Stromal cell of bone marrow (primary cell): ENCODE measurements around the gene DLK2.
A peak's percentile ranks its signal among the peaks of the same experiment; 100 is the strongest.
"Not testable (repeated sequence)": the region's sequence is repeated elsewhere in the genome, so short reads cannot be mapped to it uniquely, and the experiment has no call there.

Experiments used
- DNase-seq: peaks from one replicate; pipeline ENCODE4 v3.0.0-alpha.2; 2012; ENCODE audit warnings: low read depth

The DLK2 gene

GRCh38 chr6:43455531-43456428 lies at the start of gene DLK2:
TSS of gene DLK2 (minus strand) at chr6:43455548. CDS start at chr6:43454825, 723 bp downstream.
- DNase-seq: no peak

GRCh38 chr6:43503443-43503842 lies 48.1 kb upstream of the DLK2 start:
- no peak for DNase-seq

- DNase-seq: no peak
These were observed 47.3 kb upstream of the DLK2 start for GRCh38 chr6:43502666-43503065.

GRCh38 chr6:43500921-43501320 lies 45.6 kb upstream of the DLK2 start:
- DNase-seq: no peak

- no peak for DNase-seq
These were observed 43.9 kb upstream of the DLK2 start for GRCh38 chr6:43499028-43499815.

- DNase-seq: not testable (repeated sequence)
These were observed 42.9 kb upstream of the DLK2 start for GRCh38 chr6:43498291-43498690.

GRCh38 chr6:43497689-43498088 lies 42.3 kb upstream of the DLK2 start:
- no peak for DNase-seq

- DNase-seq: no peak
These were observed 41.7 kb upstream of the DLK2 start for GRCh38 chr6:43497129-43497396.

GRCh38 chr6:43496370-43497128 lies 41.2 kb upstream of the DLK2 start:
- no peak for DNase-seq

GRCh38 chr6:43495409-43495941 lies 40.1 kb upstream of the DLK2 start:
- DNase-seq: no peak

GRCh38 chr6:43494766-43495165 lies 39.4 kb upstream of the DLK2 start:
- DNase-seq: no peak

GRCh38 chr6:43494321-43494720 lies 39.0 kb upstream of the DLK2 start:
- no peak for DNase-seq

GRCh38 chr6:43493833-43494232 lies 38.5 kb upstream of the DLK2 start:
- DNase-seq: no peak

GRCh38 chr6:43493230-43493629 lies 37.9 kb upstream of the DLK2 start:
- no peak for DNase-seq

- DNase-seq: no peak
These were observed 37.3 kb upstream of the DLK2 start for GRCh38 chr6:43492673-43493072.

- peak; percentile 62 for DNase-seq
These were observed 36.7 kb upstream of the DLK2 start for GRCh38 chr6:43491750-43492661.

- no peak for DNase-seq
These were observed 35.2 kb upstream of the DLK2 start for GRCh38 chr6:43490523-43490939.

- no peak for DNase-seq
These were observed 34.1 kb upstream of the DLK2 start for GRCh38 chr6:43489277-43490072.

GRCh38 chr6:43488667-43489276 lies 33.4 kb upstream of the DLK2 start:
- DNase-seq: no peak
